ENCODE measurements around the gene ALCAM.

Gene ALCAM

DNA sequence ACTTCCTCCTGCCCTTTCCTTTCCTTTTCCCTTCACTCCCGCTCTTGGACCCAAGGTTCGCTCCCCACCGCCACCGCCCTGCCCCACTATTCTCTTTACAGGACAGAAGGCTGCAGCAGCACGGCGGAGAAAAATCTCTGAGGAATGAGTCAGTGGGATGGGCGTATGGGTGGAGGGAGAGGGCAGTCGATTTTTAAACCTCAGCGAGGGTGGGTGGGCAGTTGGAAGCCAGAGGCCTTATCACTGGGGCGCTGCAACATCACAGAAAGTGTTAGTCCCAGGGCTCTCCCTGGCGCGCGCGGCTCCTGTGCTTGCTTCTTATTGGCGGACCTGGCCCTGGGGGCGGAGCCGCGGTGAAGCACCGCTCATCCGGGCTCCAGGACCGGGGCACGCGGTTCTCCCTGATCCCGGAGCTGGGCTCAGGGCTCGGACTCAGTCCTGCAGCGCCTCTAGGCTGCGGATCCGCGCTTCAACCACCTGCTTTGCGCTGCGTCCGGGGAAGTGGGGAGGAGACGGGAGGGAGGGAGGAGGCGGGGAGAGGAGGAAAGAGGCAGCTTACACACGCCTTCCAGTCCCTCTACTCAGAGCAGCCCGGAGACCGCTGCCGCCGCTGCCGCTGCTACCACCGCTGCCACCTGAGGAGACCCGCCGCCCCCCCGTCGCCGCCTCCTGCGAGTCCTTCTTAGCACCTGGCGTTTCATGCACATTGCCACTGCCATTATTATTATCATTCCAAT is at the start of gene ALCAM:
Gene ALCAM (plus strand): TSS at position 584 of the 737 bp plus-strand sequence.
- TF ChIP-seq, protein P1, sequence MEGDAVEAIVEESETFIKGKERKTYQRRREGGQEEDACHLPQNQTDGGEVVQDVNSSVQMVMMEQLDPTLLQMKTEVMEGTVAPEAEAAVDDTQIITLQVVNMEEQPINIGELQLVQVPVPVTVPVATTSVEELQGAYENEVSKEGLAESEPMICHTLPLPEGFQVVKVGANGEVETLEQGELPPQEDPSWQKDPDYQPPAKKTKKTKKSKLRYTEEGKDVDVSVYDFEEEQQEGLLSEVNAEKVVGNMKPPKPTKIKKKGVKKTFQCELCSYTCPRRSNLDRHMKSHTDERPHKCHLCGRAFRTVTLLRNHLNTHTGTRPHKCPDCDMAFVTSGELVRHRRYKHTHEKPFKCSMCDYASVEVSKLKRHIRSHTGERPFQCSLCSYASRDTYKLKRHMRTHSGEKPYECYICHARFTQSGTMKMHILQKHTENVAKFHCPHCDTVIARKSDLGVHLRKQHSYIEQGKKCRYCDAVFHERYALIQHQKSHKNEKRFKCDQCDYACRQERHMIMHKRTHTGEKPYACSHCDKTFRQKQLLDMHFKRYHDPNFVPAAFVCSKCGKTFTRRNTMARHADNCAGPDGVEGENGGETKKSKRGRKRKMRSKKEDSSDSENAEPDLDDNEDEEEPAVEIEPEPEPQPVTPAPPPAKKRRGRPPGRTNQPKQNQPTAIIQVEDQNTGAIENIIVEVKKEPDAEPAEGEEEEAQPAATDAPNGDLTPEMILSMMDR (conservative IDR thresholded peaks at IDR 0.05; ENCODE audit: low read depth, low read length) = peak; percentile 82
- peak; percentile 100 for DNase-seq (ENCODE audit: low read depth)
- H3K4me3 ChIP-seq (ENCODE audit: low read depth, low read length) = peak within 1 kb of the TSS; percentile 93

DNA sequence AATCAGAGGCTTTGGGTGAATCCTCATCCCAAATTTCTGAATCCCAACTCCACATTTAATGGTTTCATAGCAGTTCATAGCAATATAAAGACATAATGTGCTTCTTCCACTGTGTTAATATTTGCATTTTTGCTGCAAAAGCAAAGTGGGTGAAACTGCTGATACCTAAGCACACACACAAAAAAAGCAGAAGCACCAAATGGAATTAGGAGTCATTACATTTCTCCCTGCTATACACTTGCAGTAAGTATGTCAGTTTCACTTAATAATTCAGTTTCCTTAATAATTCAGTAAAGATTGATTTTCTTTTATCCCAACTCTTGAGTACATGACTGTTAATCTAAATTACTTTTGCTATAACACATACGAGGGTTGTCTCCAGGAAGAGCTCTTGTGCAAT is 48.9 kb upstream of the ALCAM start:
- TF ChIP-seq, protein P1 (conservative IDR thresholded peaks at IDR 0.05; ENCODE audit: low read depth, low read length) = no peak
- DNase-seq (ENCODE audit: low read depth) = no peak

DNA sequence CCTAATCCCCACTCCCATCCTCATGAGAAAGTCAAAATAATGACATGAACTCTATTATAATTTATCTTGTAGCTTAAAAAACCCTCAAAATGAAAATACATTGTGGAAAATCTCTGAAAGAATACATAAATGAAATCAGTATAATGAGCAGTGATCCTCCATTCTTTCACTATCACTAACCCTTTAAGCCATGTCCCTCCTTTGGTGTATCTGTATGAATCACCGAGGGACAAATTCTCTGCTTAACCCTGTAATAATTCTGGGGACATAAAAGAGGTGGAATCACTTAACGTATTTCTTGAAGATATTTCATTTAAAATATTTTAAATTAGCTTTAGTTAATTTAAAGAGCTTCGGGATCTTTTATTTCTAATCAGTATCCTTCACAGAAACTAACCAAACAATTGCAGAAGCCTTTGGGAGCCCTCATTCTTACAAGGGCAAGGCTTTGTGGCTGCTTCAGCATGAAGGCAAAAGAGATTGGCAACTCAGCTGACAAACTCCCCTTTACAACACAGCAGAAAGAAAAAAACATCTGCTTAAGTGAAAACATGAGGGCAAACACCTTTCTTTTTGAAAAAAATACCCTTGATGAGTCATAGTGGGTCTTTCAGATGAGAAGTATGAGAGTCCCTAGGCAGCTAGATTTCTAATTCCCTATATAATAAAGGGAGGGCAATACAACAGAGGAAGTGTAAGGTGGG is 44.0 kb upstream of the ALCAM start:
- H3K4me3 ChIP-seq (ENCODE audit: low read depth, low read length) = no peak overlapping the region
- peak; percentile 44 for DNase-seq (ENCODE audit: low read depth)
- TF ChIP-seq, protein P1 (conservative IDR thresholded peaks at IDR 0.05; ENCODE audit: low read depth, low read length) = no peak

More for the DNA sequence above, 48.9 kb upstream of the ALCAM start:
- H3K4me3 ChIP-seq (ENCODE audit: low read depth, low read length) = no peak overlapping the region

DNA sequence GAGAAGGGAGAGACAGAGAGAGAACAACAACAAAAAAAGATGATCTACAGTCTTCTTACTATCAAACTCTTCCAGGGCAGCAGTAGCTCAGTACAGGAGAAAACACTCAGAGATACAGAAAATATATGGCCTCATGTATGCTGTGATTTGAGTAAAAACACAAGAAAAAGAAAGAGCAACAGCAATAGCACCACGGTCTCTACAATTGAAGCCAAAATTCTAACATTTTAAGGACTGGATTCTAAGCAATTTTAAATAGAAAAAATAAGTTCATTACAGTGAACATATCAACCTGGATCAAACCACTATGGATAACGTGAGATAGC is 43.5 kb upstream of the ALCAM start:
- no peak overlapping the region for H3K4me3 ChIP-seq (ENCODE audit: low read depth, low read length)
- DNase-seq (ENCODE audit: low read depth) = no peak
- TF ChIP-seq, protein P1 (conservative IDR thresholded peaks at IDR 0.05; ENCODE audit: low read depth, low read length) = no peak

DNA sequence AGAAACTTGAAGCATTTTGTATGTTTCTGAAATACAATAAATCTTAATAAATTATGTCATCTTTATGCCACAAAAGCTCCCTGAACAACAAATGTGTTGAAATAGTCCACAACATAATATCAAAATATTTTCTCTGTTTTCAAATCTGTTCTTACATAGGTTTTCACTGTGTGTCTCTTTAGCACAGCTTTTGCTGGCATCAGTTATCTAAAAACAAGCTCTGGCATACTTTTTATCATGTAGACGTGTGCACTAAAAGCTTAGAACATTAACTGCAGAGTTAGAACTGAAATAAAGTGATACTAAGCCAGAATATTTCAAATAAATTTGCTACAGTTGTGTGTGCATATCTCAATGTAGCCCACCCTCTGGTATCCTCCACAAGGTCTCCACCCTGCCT is 41.8 kb upstream of the ALCAM start:
- no peak for DNase-seq (ENCODE audit: low read depth)
- TF ChIP-seq, protein P1 (conservative IDR thresholded peaks at IDR 0.05; ENCODE audit: low read depth, low read length) = no peak
- H3K4me3 ChIP-seq (ENCODE audit: low read depth, low read length) = no peak overlapping the region

DNA sequence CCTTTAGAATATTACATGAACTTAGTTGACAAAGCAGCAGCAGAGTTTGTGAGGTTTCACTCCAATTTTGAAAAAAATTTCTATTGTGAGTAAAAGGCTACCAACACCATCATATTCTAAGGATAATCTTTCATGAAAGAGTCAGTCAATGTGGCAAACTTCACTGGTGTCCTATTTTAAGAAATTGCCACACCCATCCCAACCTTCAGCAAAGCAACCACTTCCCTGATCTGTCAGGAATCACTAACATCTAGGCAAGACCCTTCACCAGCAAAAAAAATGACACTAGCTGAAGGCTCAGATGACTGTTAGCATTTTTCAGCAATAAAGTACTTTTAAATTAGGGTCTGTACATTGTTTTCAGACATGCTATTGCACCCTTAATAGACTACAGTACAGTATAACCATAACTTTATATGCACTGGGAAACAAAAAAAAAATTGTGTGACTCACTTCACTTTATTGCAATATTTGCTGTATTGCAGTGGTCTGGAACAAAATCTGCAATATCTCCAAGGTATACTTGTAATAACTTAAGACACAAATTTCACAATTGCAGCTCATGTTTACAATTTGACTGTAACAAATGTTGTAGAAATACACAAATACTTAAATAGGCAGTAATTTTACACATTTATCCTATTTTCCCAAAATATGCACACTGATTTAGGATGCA is 38.9 kb upstream of the ALCAM start:
- TF ChIP-seq, protein P1 (conservative IDR thresholded peaks at IDR 0.05; ENCODE audit: low read depth, low read length) = no peak
- peak; percentile 29 for DNase-seq (ENCODE audit: low read depth)

More for the DNA sequence above, 38.9 kb upstream of the ALCAM start:
- no peak overlapping the region for H3K4me3 ChIP-seq (ENCODE audit: low read depth, low read length)
